NCI-H1048 (cell line): ENCODE data around the gene PSAP.
"Not testable (repeated sequence)": the region's sequence is repeated elsewhere in the genome, so short reads cannot be mapped to it uniquely, and the experiment has no call there.

Source experiments
- DNase-seq: peaks from one replicate; lab custom pipeline; 2025; lab: John Stamatoyannopoulos, UW

PSAP gene

GRCh38 chr10:71873582-71874211, 22.6 kb upstream of the PSAP start:
- DNase-seq = no peak

- not testable (repeated sequence) for DNase-seq
These were observed 18.6 kb upstream of the PSAP start for GRCh38 chr10:71869601-71870000.

- DNase-seq = no peak
These were observed 17.2 kb upstream of the PSAP start for GRCh38 chr10:71868192-71868697.

- no peak for DNase-seq
These were observed 14.6 kb upstream of the PSAP start for GRCh38 chr10:71865561-71866041.

GRCh38 chr10:71864911-71865361, 13.9 kb upstream of the PSAP start:
- no peak for DNase-seq

- no peak for DNase-seq
These were observed 12.2 kb upstream of the PSAP start for GRCh38 chr10:71863203-71863602.

- no peak for DNase-seq
These were observed 9.4 kb upstream of the PSAP start for GRCh38 chr10:71860243-71861029.

- no peak for DNase-seq
These were observed 7.2 kb upstream of the PSAP start for GRCh38 chr10:71857934-71858890.

- DNase-seq = no peak
These were observed 5.6 kb upstream of the PSAP start for GRCh38 chr10:71856619-71857018.

- no peak for DNase-seq
These were observed 3.0 kb upstream of the PSAP start for GRCh38 chr10:71854031-71854430.

GRCh38 chr10:71852355-71852937, 1.4 kb upstream of the PSAP start:
- no peak for DNase-seq

- not testable (repeated sequence) for DNase-seq
These were observed 529 bp upstream of the PSAP start for GRCh38 chr10:71851465-71852095.

- DNase-seq = no peak
These were observed 869 bp downstream of the PSAP start for GRCh38 chr10:71850021-71850742.

- no peak for DNase-seq
These were observed 1.6 kb downstream of the PSAP start for GRCh38 chr10:71849461-71849908.

- DNase-seq = no peak
These were observed 2.5 kb downstream of the PSAP start for GRCh38 chr10:71848325-71849275.

GRCh38 chr10:71847418-71847817, 3.6 kb downstream of the PSAP start:
- DNase-seq = no peak

- no peak for DNase-seq
These were observed 4.2 kb downstream of the PSAP start for GRCh38 chr10:71846816-71847215.

- no peak for DNase-seq
These were observed 5.3 kb downstream of the PSAP start for GRCh38 chr10:71845410-71846405.
